Measurements from ENCODE around the gene EREG.

The EREG gene

DNA sequence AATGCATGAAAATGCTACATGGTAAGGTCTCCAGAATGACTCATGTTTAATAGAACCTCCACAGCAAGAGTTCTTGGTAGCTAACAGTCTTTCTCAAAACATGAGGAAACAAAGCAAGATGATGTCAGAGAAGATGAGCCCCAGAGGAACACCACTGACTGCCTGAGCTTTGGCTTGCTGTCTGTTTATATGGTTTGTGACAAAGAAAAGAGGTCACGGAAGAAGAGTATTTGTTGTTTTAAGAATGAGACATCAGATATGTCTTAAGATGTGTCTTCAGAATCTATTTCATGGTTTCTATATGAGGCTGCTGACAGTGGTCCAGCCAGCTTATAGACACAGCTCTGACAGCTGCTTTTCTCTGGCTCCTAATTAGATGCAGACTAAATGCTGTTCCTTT, 61.2 kb downstream of the EREG start:
- ATAC-seq: no peak
- TF ChIP-seq ZFP3 (CRISPR knock-in tag; IDR thresholded peaks at IDR 0.05): no peak
- TF ChIP-seq, protein P1, sequence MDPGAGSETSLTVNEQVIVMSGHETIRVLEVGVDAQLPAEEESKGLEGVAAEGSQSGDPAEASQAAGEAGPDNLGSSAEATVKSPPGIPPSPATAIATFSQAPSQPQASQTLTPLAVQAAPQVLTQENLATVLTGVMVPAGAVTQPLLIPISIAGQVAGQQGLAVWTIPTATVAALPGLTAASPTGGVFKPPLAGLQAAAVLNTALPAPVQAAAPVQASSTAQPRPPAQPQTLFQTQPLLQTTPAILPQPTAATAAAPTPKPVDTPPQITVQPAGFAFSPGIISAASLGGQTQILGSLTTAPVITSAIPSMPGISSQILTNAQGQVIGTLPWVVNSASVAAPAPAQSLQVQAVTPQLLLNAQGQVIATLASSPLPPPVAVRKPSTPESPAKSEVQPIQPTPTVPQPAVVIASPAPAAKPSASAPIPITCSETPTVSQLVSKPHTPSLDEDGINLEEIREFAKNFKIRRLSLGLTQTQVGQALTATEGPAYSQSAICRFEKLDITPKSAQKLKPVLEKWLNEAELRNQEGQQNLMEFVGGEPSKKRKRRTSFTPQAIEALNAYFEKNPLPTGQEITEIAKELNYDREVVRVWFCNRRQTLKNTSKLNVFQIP (CRISPR knock-in tag; IDR thresholded peaks at IDR 0.05; ENCODE audit: borderline replicate concordance, low read depth): no peak
- no peak for TF ChIP-seq PPARA (CRISPR knock-in tag; IDR thresholded peaks at IDR 0.05; ENCODE audit: borderline replicate concordance)
- TF ChIP-seq ZC3H10 (CRISPR knock-in tag; IDR thresholded peaks at IDR 0.05): no peak
- TF ChIP-seq SNAI2 (CRISPR knock-in tag; IDR thresholded peaks at IDR 0.05): no peak

DNA sequence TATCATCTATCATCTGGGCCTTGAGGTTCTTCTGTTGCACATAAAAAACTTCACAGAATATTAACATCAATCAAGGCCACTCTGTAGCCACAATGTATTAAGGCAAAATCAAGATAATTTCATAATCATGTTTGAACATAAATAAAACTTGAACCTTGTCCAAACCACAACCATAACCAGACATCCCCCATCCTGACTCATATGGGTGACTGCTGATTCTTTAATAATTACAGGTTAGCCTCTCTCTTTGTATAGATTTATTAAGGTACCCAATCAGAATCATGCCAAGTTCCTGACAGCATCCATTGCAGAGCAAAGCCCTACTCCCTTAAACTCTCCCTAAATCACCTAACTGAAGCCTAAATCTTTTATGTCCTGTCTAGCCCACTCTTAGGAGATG, 63.3 kb downstream of the EREG start:
- TF ChIP-seq TCF4 (CRISPR knock-in tag; IDR thresholded peaks at IDR 0.05; ENCODE audit: borderline replicate concordance): no peak
- no peak for TF ChIP-seq ZNF565 (CRISPR knock-in tag; conservative IDR thresholded peaks at IDR 0.05; ENCODE audit: low read depth)
- TF ChIP-seq GLIS3 (CRISPR knock-in tag; IDR thresholded peaks at IDR 0.05): no peak
- TF ChIP-seq, protein P2, sequence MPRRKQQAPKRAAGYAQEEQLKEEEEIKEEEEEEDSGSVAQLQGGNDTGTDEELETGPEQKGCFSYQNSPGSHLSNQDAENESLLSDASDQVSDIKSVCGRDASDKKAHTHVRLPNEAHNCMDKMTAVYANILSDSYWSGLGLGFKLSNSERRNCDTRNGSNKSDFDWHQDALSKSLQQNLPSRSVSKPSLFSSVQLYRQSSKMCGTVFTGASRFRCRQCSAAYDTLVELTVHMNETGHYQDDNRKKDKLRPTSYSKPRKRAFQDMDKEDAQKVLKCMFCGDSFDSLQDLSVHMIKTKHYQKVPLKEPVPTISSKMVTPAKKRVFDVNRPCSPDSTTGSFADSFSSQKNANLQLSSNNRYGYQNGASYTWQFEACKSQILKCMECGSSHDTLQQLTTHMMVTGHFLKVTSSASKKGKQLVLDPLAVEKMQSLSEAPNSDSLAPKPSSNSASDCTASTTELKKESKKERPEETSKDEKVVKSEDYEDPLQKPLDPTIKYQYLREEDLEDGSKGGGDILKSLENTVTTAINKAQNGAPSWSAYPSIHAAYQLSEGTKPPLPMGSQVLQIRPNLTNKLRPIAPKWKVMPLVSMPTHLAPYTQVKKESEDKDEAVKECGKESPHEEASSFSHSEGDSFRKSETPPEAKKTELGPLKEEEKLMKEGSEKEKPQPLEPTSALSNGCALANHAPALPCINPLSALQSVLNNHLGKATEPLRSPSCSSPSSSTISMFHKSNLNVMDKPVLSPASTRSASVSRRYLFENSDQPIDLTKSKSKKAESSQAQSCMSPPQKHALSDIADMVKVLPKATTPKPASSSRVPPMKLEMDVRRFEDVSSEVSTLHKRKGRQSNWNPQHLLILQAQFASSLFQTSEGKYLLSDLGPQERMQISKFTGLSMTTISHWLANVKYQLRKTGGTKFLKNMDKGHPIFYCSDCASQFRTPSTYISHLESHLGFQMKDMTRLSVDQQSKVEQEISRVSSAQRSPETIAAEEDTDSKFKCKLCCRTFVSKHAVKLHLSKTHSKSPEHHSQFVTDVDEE (CRISPR knock-in tag; IDR thresholded peaks at IDR 0.05): no peak
- no peak for TF ChIP-seq ZC3H10 (CRISPR knock-in tag; IDR thresholded peaks at IDR 0.05)
- no peak for TF ChIP-seq RARB (CRISPR knock-in tag; IDR thresholded peaks at IDR 0.05)
- no peak for TF ChIP-seq PPARA (CRISPR knock-in tag; IDR thresholded peaks at IDR 0.05; ENCODE audit: borderline replicate concordance)
- no peak for TF ChIP-seq TOX (CRISPR knock-in tag; IDR thresholded peaks at IDR 0.05; ENCODE audit: borderline replicate concordance)
- ATAC-seq: no peak

DNA sequence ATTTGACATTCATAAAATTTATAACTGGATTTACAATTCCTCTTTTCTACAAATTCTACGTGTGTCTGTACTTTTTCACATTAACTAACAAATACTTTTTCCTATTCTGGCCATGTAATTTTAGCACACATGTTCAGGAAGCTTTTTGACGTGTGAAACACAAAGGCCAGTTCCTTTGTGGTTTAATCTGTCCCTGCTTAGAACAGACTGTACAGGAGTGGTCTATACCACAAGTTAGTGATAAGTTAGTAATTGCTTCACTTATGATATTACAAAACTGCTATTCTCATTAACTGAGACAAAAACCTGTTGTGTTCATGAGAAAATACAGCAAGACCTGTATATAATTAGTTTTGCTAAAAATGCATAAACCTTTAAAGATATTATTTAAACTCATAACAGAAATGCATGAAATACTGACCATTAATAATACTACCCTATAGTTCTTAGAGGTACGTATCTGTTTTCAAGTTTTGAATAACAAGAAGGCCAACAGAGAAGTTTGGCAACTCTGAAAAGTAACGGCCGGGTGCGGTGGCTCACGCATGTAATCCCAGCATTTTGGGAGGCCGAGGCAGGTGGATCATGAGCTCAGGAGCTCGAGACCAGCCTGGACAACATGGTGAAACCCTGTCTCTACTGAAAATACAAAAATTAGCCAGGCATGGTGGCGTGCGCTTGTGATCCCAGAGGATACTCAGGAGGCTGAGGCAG, 66.3 kb downstream of the EREG start:
- no peak for ATAC-seq
- TF ChIP-seq, protein P3, sequence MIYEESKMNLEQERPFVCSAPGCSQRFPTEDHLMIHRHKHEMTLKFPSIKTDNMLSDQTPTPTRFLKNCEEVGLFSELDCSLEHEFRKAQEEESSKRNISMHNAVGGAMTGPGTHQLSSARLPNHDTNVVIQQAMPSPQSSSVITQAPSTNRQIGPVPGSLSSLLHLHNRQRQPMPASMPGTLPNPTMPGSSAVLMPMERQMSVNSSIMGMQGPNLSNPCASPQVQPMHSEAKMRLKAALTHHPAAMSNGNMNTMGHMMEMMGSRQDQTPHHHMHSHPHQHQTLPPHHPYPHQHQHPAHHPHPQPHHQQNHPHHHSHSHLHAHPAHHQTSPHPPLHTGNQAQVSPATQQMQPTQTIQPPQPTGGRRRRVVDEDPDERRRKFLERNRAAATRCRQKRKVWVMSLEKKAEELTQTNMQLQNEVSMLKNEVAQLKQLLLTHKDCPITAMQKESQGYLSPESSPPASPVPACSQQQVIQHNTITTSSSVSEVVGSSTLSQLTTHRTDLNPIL (CRISPR knock-in tag; IDR thresholded peaks at IDR 0.05; ENCODE audit: low read depth): no peak
- TF ChIP-seq ZNF565 (CRISPR knock-in tag; conservative IDR thresholded peaks at IDR 0.05; ENCODE audit: low read depth): no peak
- TF ChIP-seq ZFP3 (CRISPR knock-in tag; IDR thresholded peaks at IDR 0.05): no peak
- TF ChIP-seq OSR1 (CRISPR knock-in tag; IDR thresholded peaks at IDR 0.05): no peak
- no peak for TF ChIP-seq ZC3H10 (CRISPR knock-in tag; IDR thresholded peaks at IDR 0.05)
- no peak for TF ChIP-seq ARNTL (CRISPR knock-in tag; IDR thresholded peaks at IDR 0.05; ENCODE audit: borderline replicate concordance, low read depth)
- no peak for TF ChIP-seq RARB (CRISPR knock-in tag; IDR thresholded peaks at IDR 0.05)
- TF ChIP-seq PPARA (CRISPR knock-in tag; IDR thresholded peaks at IDR 0.05; ENCODE audit: borderline replicate concordance): no peak
- TF ChIP-seq ZNF8 (CRISPR knock-in tag; IDR thresholded peaks at IDR 0.05): no peak
- TF ChIP-seq BACH2 (CRISPR knock-in tag; IDR thresholded peaks at IDR 0.05; ENCODE audit: borderline replicate concordance): no peak
- TF ChIP-seq ZNF70 (CRISPR knock-in tag; IDR thresholded peaks at IDR 0.05): no peak
- no peak for TF ChIP-seq TCF4 (CRISPR knock-in tag; IDR thresholded peaks at IDR 0.05; ENCODE audit: borderline replicate concordance)
- TF ChIP-seq, protein P2 (CRISPR knock-in tag; IDR thresholded peaks at IDR 0.05): no peak
- TF ChIP-seq ISL1 (CRISPR knock-in tag; IDR thresholded peaks at IDR 0.05): no peak
- no peak for TF ChIP-seq SNAI2 (CRISPR knock-in tag; IDR thresholded peaks at IDR 0.05)
- no peak for TF ChIP-seq ESRRG (CRISPR knock-in tag; IDR thresholded peaks at IDR 0.05)
- TF ChIP-seq, protein P4, sequence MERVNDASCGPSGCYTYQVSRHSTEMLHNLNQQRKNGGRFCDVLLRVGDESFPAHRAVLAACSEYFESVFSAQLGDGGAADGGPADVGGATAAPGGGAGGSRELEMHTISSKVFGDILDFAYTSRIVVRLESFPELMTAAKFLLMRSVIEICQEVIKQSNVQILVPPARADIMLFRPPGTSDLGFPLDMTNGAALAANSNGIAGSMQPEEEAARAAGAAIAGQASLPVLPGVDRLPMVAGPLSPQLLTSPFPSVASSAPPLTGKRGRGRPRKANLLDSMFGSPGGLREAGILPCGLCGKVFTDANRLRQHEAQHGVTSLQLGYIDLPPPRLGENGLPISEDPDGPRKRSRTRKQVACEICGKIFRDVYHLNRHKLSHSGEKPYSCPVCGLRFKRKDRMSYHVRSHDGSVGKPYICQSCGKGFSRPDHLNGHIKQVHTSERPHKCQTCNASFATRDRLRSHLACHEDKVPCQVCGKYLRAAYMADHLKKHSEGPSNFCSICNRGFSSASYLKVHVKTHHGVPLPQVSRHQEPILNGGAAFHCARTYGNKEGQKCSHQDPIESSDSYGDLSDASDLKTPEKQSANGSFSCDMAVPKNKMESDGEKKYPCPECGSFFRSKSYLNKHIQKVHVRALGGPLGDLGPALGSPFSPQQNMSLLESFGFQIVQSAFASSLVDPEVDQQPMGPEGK (CRISPR knock-in tag; IDR thresholded peaks at IDR 0.05; ENCODE audit: borderline replicate concordance): no peak
- TF ChIP-seq, protein P1 (CRISPR knock-in tag; IDR thresholded peaks at IDR 0.05; ENCODE audit: borderline replicate concordance, low read depth): no peak
- TF ChIP-seq GLIS3 (CRISPR knock-in tag; IDR thresholded peaks at IDR 0.05): no peak

Measured in SK-N-SH treated with all-trans-retinoic acid at 6 μM for 48 hours (cell line).